Right lobe of liver (tissue), 4 donors: ENCODE data around the gene RPS6KL1.

ENCODE experiments used
- CTCF ChIP-seq, 4 donors: fragments of 200-600 bp in 3 of 4; fragments of 450-650 bp in 1 of 4; IDR thresholded peaks; one replicate each; pipeline versions ENCODE4 v1.5.1 to v1.8.0; 2016 to 2022; ENCODE audit warnings: antibody characterized with exemption in 4 of 4, mild to moderate bottlenecking in 2 of 4
- POLR2A ChIP-seq: fragments of 450-650 bp; IDR thresholded peaks from one replicate; pipeline ENCODE4 v1.6.1; 2017; ENCODE audit warnings: antibody characterized with exemption, mild to moderate bottlenecking
- donor health status: DM: no; HTN: no; CAD: no.
- donor health status: DM: no; HTN: no; CAD: no.
- donor health status: DM: no; HTN: yes; CAD: no.

GRCh38 chr14:74881431-74882102, 41.5 kb downstream of the RPS6KL1 start, which contains the start of gene DLST:
- no peak for TF ChIP-seq CTCF (IDR thresholded peaks at IDR 0.05)
- peak; percentile 81 for TF ChIP-seq POLR2A
